ENCODE data around the gene GTF2A1. TPM values are rescaled to one million over a fixed set of nuclear protein-coding genes. Genes with fewer than 3 reads are reported as not detected.

Gene GTF2A1
- total RNA-seq, 1 experiment from 2014 or later = 54.3 TPM

- TF ChIP-seq EZH2 (IDR thresholded peaks at IDR 0.05; ENCODE audit: borderline replicate concordance, low read depth, low read length, poor library complexity, severe bottlenecking) (no peak), CTCF (conservative IDR thresholded peaks at IDR 0.05; ENCODE audit: low read depth, low read length) (no peak)
- no peak overlapping the region for H3K27ac ChIP-seq (ENCODE audit: low read depth, low read length, poor library complexity, severe bottlenecking)
- H3K4me1 ChIP-seq (ENCODE audit: insufficient read depth, low read length, poor library complexity, severe bottlenecking) = peaks cover 6% of the 10 kb centered on the region
- H3K9me3 ChIP-seq (ENCODE audit: low read depth, low read length, poor library complexity, severe bottlenecking) = no peaks in the 10 kb centered on the region
- intact Hi-C loops (cut with micrococcal nuclease; ENCODE audit: unreplicated experiment) = loop anchor here (2.0 kb wide), 1 partner anchor 218 kb away; the partner anchor contains the start of gene TSHR
- H3K4me3 ChIP-seq (ENCODE audit: low read depth, low read length, poor library complexity, severe bottlenecking) = no peak overlapping the region
- H3K36me3 ChIP-seq (ENCODE audit: insufficient read depth, low read length, poor library complexity, severe bottlenecking) = no peaks in the 10 kb centered on the region
- no TSS peak for BruUV-seq (replicated peaks)
- ChIA-PET POLR2A (ENCODE audit: low non-redundant PET) (no interaction called here), CTCF (no interaction called here)
- H3K27me3 ChIP-seq (replicated peaks; ENCODE audit: insufficient read depth, low read depth, low read length, poor library complexity) = no peaks in the 10 kb centered on the region
- no peak for DNase-seq (ENCODE audit: low spot score)
Observed at GRCh38 chr14:81172881-81173280, 47.9 kb downstream of the GTF2A1 start.

GRCh38 chr14:81172353-81172752 lies 48.4 kb downstream of the GTF2A1 start:
- intact Hi-C loops (cut with micrococcal nuclease; ENCODE audit: unreplicated experiment) = loop anchor here (2.0 kb wide), 1 partner anchor 218 kb away; the partner anchor contains the start of gene TSHR

GRCh38 chr14:81170829-81171195 lies 49.9 kb downstream of the GTF2A1 start:
- no peak for DNase-seq (ENCODE audit: low spot score)
- TF ChIP-seq EZH2 (IDR thresholded peaks at IDR 0.05; ENCODE audit: borderline replicate concordance, low read depth, low read length, poor library complexity, severe bottlenecking) (no peak), CTCF (conservative IDR thresholded peaks at IDR 0.05; ENCODE audit: low read depth, low read length) (0 out of 2 replicates have a peak, but pooled peaks have one; percentile 7)
- intact Hi-C loops (cut with micrococcal nuclease; ENCODE audit: unreplicated experiment) = loop anchor here (2.0 kb wide), 1 partner anchor 174 kb away; no protein-coding TSS in a partner anchor
- ChIA-PET CTCF (interaction anchor here (1.1 kb wide), 1 partner anchor 174 kb away, joined by 4 read pairs; no protein-coding TSS in a partner anchor), POLR2A (ENCODE audit: low non-redundant PET) (no interaction called here)
- H3K27me3 ChIP-seq (replicated peaks; ENCODE audit: insufficient read depth, low read depth, low read length, poor library complexity) = no peaks in the 10 kb centered on the region
- peak overlapping the region; percentile 63 for H3K4me3 ChIP-seq (ENCODE audit: low read depth, low read length, poor library complexity, severe bottlenecking)
- H3K27ac ChIP-seq (ENCODE audit: low read depth, low read length, poor library complexity, severe bottlenecking) = peak overlapping the region; percentile 14
- TSS peak; percentile 93 for BruUV-seq (replicated peaks)
- no peaks in the 10 kb centered on the region for H3K36me3 ChIP-seq (ENCODE audit: insufficient read depth, low read length, poor library complexity, severe bottlenecking)
- H3K9me3 ChIP-seq (ENCODE audit: low read depth, low read length, poor library complexity, severe bottlenecking) = no peaks in the 10 kb centered on the region
- peaks cover 6% of the 10 kb centered on the region for H3K4me1 ChIP-seq (ENCODE audit: insufficient read depth, low read length, poor library complexity, severe bottlenecking)

More at GRCh38 chr14:81172353-81172752, 48.4 kb downstream of the GTF2A1 start:
- Histone ChIP-seq H3K36me3 (ENCODE audit: insufficient read depth, low read length, poor library complexity, severe bottlenecking) (no peaks in the 10 kb centered on the region), H3K27ac (ENCODE audit: low read depth, low read length, poor library complexity, severe bottlenecking) (no peak overlapping the region), H3K9me3 (ENCODE audit: low read depth, low read length, poor library complexity, severe bottlenecking) (no peaks in the 10 kb centered on the region), H3K27me3 (replicated peaks; ENCODE audit: insufficient read depth, low read depth, low read length, poor library complexity) (no peaks in the 10 kb centered on the region), H3K4me1 (ENCODE audit: insufficient read depth, low read length, poor library complexity, severe bottlenecking) (peaks cover 6% of the 10 kb centered on the region), H3K4me3 (ENCODE audit: low read depth, low read length, poor library complexity, severe bottlenecking) (no peak overlapping the region)
- TF ChIP-seq EZH2 (IDR thresholded peaks at IDR 0.05; ENCODE audit: borderline replicate concordance, low read depth, low read length, poor library complexity, severe bottlenecking) (no peak), CTCF (conservative IDR thresholded peaks at IDR 0.05; ENCODE audit: low read depth, low read length) (no peak)
- ChIA-PET POLR2A (ENCODE audit: low non-redundant PET) (no interaction called here), CTCF (interaction anchor here (0.6 kb wide), 1 partner anchor 237 kb away, joined by 3 read pairs; no protein-coding TSS in a partner anchor)
- DNase-seq (ENCODE audit: low spot score) = peak; percentile 9
- BruUV-seq (replicated peaks) = no TSS peak
